ENCODE data around the gene CKAP4. TPM values are rescaled to one million over a fixed set of nuclear protein-coding genes. Genes with fewer than 3 reads are reported as not detected.

The CKAP4 gene
- total and polyA plus RNA-seq, 10 of the 15 experiments (the other 5 are each of a cell fraction or from before 2014, with no cell fraction given), result 0.39 to 23.6 (median 11.1) TPM

DNA sequence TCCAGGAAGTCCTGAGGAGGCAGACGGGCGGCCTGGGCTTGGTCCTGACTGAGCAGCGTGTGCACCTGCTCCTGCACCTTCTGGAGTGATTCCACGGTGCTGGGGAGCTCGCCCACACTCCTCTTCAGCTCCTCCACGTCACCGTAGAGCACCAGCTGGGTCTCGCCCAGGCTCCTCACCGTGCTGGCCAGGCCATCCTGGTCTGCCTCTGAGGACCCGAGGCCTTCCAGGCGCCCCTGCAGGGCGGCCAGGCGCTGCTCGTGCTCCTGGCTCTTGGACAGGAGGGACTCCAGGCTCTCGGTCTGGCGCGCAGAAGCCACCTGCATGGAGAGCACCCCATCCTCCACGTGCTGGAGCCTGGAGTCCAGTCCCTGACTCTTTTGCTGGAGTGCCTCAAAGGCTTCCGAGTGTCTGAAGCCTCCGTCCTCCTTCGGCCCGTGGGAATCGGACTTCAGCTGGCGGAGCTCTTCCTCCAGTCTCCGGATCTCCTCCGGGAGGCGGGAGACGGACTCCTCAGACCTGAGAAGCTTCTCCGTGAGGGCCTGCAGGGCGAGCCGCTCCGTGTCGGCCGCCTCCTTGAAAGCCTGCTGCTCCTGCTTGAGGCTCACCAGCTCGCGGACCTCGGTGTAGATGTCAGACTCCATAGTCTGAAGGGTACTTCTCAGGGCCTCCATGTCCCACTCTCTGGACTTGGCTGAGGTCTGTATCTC is 8.4 kb downstream of the CKAP4 start:
- Histone ChIP-seq H2AFZ (ENCODE audit: control insufficient read depth, low read depth, low read length) (no peak overlapping the region), H3K9me3 (replicated peaks; ENCODE audit: control insufficient read depth, insufficient read depth, low read length) (no peaks in the 10 kb centered on the region), H3K79me2 (ENCODE audit: control insufficient read depth, insufficient read depth, low read length) (no peaks in the 10 kb centered on the region), H3K27me3 (replicated peaks in 1 of 2; ENCODE audit: control insufficient read depth in 2 of 2, insufficient read depth in 2 of 2, low read length in 1 of 2) (no peaks in the 10 kb centered on the region), H3K27ac (ENCODE audit: control insufficient read depth, insufficient read depth) (no peak overlapping the region), H3K4me1 (ENCODE audit: control insufficient read depth, insufficient read depth, low read length) (no peaks in the 10 kb centered on the region), H3K4me2 (ENCODE audit: control insufficient read depth, insufficient read depth) (no peak overlapping the region), H3K36me3 (ENCODE audit: control insufficient read depth in 2 of 2, insufficient read depth in 2 of 2, low read length in 1 of 2) (peaks cover 0 to 10% of the 10 kb centered on the region in 2 experiments; a peak in 2 of 4 replicates), H4K20me1 (ENCODE audit: control insufficient read depth, insufficient read depth) (no peaks in the 10 kb centered on the region), H3K9ac (ENCODE audit: control insufficient read depth, insufficient read depth, low read length) (no peak overlapping the region), H3K4me3 (no peak overlapping the region)
- BruUV-seq (replicated peaks), result no TSS peak
- WGBS (ENCODE audit: insufficient coverage, insufficient replicate concordance, low lambda C conversion rate, missing lambda C conversion rate), result 89% methylated on average over 36 of the region's 37 CpGs
- intact Hi-C loops (cut with micrococcal nuclease; ENCODE audit: unreplicated experiment), result no loop called here
- in situ Hi-C loops (cut with MboI), result no loop called here
- DNase-seq (ENCODE audit: low read depth, low spot score) (no peak), FAIRE-seq (no peak), ATAC-seq (no peak)
- ChIA-PET POLR2A (no interaction called here), CTCF (interaction anchor here (0.9 to 1.0 kb wide), 2 partner anchors 16 to 18 kb away, joined by 3 read pairs; no protein-coding TSS in a partner anchor), SMC1A (ENCODE audit: uncharacterized antibody, unreplicated experiment) (no interaction called here), RAD21 (ENCODE audit: unreplicated experiment) (no interaction called here)
- TF ChIP-seq, protein P1, sequence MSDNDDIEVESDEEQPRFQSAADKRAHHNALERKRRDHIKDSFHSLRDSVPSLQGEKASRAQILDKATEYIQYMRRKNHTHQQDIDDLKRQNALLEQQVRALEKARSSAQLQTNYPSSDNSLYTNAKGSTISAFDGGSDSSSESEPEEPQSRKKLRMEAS (IDR thresholded peaks at IDR 0.05; ENCODE audit: low read depth, low read length), result no peak
- no peak for TF ChIP-seq ZNF217 (IDR thresholded peaks at IDR 0.05)

DNA sequence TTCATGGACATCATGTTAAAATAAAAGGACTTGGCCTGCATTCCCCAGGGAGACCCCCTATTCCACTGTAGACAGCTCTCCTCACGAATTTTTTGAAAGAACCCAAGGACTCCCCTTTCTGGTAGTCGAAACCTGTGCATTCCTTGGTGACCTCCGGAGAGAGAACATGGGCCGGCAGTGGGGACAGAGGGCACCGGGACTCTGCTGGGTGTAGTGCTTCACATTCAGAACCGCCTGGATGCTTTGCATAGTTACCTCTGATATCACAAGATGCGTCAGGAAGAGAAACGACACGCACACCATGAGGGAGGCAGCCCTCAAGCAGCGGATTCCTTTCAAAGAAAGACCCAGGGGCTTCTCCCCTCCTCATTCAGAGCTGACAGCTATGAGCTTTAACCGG is 9.7 kb downstream of the CKAP4 start:
- ChIA-PET SMC1A (ENCODE audit: uncharacterized antibody, unreplicated experiment) (no interaction called here), RAD21 (ENCODE audit: unreplicated experiment) (interaction anchor here (1.6 kb wide), 1 partner anchor 11 kb away, joined by 6 read pairs; no protein-coding TSS in a partner anchor), POLR2A (interaction anchor here (0.5 to 0.7 kb wide), 2 partner anchors 613 to 1077 kb away, joined by 3 to 4 read pairs; no protein-coding TSS in a partner anchor), CTCF (interaction anchor here (0.8 to 1.9 kb wide), 3 partner anchors 10 to 45 kb away, joined by 4 to 7 read pairs (median 6); no protein-coding TSS in a partner anchor)
- DNase-seq (ENCODE audit: low read depth, low spot score), result no peak
- no TSS peak for BruUV-seq (replicated peaks)
- no peak overlapping the region for H3K4me2 ChIP-seq (ENCODE audit: control insufficient read depth, insufficient read depth)
- no peaks in the 10 kb centered on the region for H4K20me1 ChIP-seq (ENCODE audit: control insufficient read depth, insufficient read depth)
- in situ Hi-C loops (cut with MboI) (no loop called here), intact Hi-C loops (cut with micrococcal nuclease; ENCODE audit: unreplicated experiment) (no loop called here)
- no peak overlapping the region for H3K27ac ChIP-seq (ENCODE audit: control insufficient read depth, insufficient read depth)
- ATAC-seq, result no peak
- TF ChIP-seq, protein P2, sequence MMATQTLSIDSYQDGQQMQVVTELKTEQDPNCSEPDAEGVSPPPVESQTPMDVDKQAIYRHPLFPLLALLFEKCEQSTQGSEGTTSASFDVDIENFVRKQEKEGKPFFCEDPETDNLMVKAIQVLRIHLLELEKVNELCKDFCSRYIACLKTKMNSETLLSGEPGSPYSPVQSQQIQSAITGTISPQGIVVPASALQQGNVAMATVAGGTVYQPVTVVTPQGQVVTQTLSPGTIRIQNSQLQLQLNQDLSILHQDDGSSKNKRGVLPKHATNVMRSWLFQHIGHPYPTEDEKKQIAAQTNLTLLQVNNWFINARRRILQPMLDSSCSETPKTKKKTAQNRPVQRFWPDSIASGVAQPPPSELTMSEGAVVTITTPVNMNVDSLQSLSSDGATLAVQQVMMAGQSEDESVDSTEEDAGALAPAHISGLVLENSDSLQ (IDR thresholded peaks at IDR 0.05), result no peak
- TF ChIP-seq NFYB (IDR thresholded peaks at IDR 0.05; ENCODE audit: insufficient read depth, low read depth, low read length) (no peak), IKZF2 (IDR thresholded peaks at IDR 0.05) (no peak), KAT2A (conservative IDR thresholded peaks at IDR 0.05; ENCODE audit: control insufficient read depth, low read depth, low read length) (no peak)
- WGBS (ENCODE audit: insufficient coverage, insufficient replicate concordance, low lambda C conversion rate, missing lambda C conversion rate), result 87% methylated on average over 11 of the region's 11 CpGs
- FAIRE-seq, result no peak
- H3K4me1 ChIP-seq (ENCODE audit: control insufficient read depth, insufficient read depth, low read length), result no peaks in the 10 kb centered on the region
- H3K36me3 ChIP-seq (ENCODE audit: control insufficient read depth in 2 of 2, insufficient read depth in 2 of 2, low read length in 1 of 2), result peaks cover 0 to 10% of the 10 kb centered on the region in 2 experiments; a peak in 2 of 4 replicates
- H3K27me3 ChIP-seq (replicated peaks in 1 of 2; ENCODE audit: control insufficient read depth in 2 of 2, insufficient read depth in 2 of 2, low read length in 1 of 2), result no peaks in the 10 kb centered on the region
- no peaks in the 10 kb centered on the region for H3K9me3 ChIP-seq (replicated peaks; ENCODE audit: control insufficient read depth, insufficient read depth, low read length)
- no peak overlapping the region for H2AFZ ChIP-seq (ENCODE audit: control insufficient read depth, low read depth, low read length)
- no peak overlapping the region for H3K9ac ChIP-seq (ENCODE audit: control insufficient read depth, insufficient read depth, low read length)
- H3K4me3 ChIP-seq, result no peak overlapping the region
- H3K79me2 ChIP-seq (ENCODE audit: control insufficient read depth, insufficient read depth, low read length), result no peaks in the 10 kb centered on the region
